Fibroblast of lung (primary cell): ENCODE results near the gene ETHE1. TPM values are rescaled to one million over a fixed set of nuclear protein-coding genes. Genes with fewer than 3 reads are reported as not detected.

ENCODE experiments used
- DNase-seq, 2 donors: peaks; one replicate each; pipeline versions ENCODE4 v3.0.0 to v3.0.0-alpha.2; 2010; ENCODE audit warnings: low read depth in 2 of 2
- H2AFZ ChIP-seq: 2 replicates; pipeline ENCODE4 v1.5.1; 2012; ENCODE audit warnings: low read length, control low read depth, inconsistent platforms
- H3K27ac ChIP-seq: 2 replicates; pipeline ENCODE4 v1.5.1; 2011; ENCODE audit warnings: low read length, control low read depth; ENCODE audit not compliant: insufficient read depth
- H3K27me3 ChIP-seq: 2 replicates; pipeline ENCODE4 v1.5.1; 2011; ENCODE audit warnings: mild to moderate bottlenecking, low read length; ENCODE audit not compliant: control insufficient read depth, insufficient read depth
- H3K36me3 ChIP-seq: 2 replicates; pipeline ENCODE4 v1.5.1; 2011; ENCODE audit warnings: low read length; ENCODE audit not compliant: control insufficient read depth, insufficient read depth
- H3K4me1 ChIP-seq: 2 replicates; pipeline ENCODE4 v1.5.1; 2011; ENCODE audit warnings: low read length; ENCODE audit not compliant: control insufficient read depth, insufficient read depth; ENCODE audit errors: extremely low read depth
- H3K4me2 ChIP-seq: 2 replicates; pipeline ENCODE4 v1.5.1; 2011; ENCODE audit warnings: low read length, control low read depth; ENCODE audit not compliant: insufficient read depth; ENCODE audit errors: extremely low read depth
- H3K4me3 ChIP-seq, 4 experiments: fragments of 200-600 bp in 1 of 4; sonication (generic) in 1 of 4; replicated peaks in 1 of 4; 2 replicates each; pipeline ENCODE4 v1.5.1; 2011 to 2016; ENCODE audit warnings: low read length in 4 of 4, low read depth in 3 of 4, mild to moderate bottlenecking in 3 of 4, control low read depth in 2 of 4, inconsistent platforms in 1 of 4, mixed read lengths in 1 of 4; ENCODE audit not compliant: insufficient read depth in 1 of 4; ENCODE audit errors: control extremely low read depth in 1 of 4
- H3K79me2 ChIP-seq: 2 replicates; pipeline ENCODE4 v1.5.1; 2012; ENCODE audit warnings: mild to moderate bottlenecking, low read length, inconsistent platforms; ENCODE audit not compliant: control insufficient read depth, insufficient read depth
- H3K9ac ChIP-seq: 2 replicates; pipeline ENCODE4 v1.5.1; 2011; ENCODE audit warnings: mild to moderate bottlenecking, low read length, control low read depth; ENCODE audit not compliant: insufficient read depth
- H3K9me3 ChIP-seq: 2 replicates; pipeline ENCODE4 v1.5.1; 2012; ENCODE audit warnings: low read depth, low read length; ENCODE audit not compliant: control insufficient read depth, insufficient read depth
- H4K20me1 ChIP-seq: 2 replicates; pipeline ENCODE4 v1.5.1; 2011; ENCODE audit warnings: low read length; ENCODE audit not compliant: control insufficient read depth, insufficient read depth; ENCODE audit errors: extremely low read depth
- EZH2 ChIP-seq: IDR thresholded peaks from 2 replicates; pipeline ENCODE4 v1.5.1; 2012; ENCODE audit warnings: low read length, control low read depth, mild to moderate bottlenecking; ENCODE audit errors: missing control alignments
- polyA plus RNA-seq, 2 donors: library from polyadenylated mRNA; depleted of rRNA in 1 of 2; stranded (reverse) in 1 of 2; unstranded in 1 of 2; fragments of >200 nt; gene quantifications; 2 replicates each; pipeline ENCODE4 v1.2.1, GENCODE V29; 2011 to 2012; ENCODE audit warnings: missing spikeins in 1 of 2
- total RNA-seq: library from RNA; depleted of rRNA; stranded (reverse); fragments of >200 nt; gene quantifications from 2 replicates; pipeline ENCODE4 v1.2.1, GENCODE V29; 2014
- TF ChIP-seq, protein P1 (sequence below), 2 donors: IDR thresholded peaks in 1 of 2; conservative IDR thresholded peaks in 1 of 2; 1 replicate in 1 of 2; 2 replicates in 1 of 2; pipeline ENCODE4 v1.5.1; 2011 to 2012; ENCODE audit warnings: low read length in 2 of 2, control low read depth in 1 of 2, inconsistent platforms in 1 of 2, low read depth in 1 of 2, mild to moderate bottlenecking in 1 of 2

The ETHE1 gene
- total and polyA plus RNA-seq, 2 donors (not counting 1 experiment from before 2014, with no cell fraction given): 65.2 to 112 TPM

- TF ChIP-seq, protein P1, sequence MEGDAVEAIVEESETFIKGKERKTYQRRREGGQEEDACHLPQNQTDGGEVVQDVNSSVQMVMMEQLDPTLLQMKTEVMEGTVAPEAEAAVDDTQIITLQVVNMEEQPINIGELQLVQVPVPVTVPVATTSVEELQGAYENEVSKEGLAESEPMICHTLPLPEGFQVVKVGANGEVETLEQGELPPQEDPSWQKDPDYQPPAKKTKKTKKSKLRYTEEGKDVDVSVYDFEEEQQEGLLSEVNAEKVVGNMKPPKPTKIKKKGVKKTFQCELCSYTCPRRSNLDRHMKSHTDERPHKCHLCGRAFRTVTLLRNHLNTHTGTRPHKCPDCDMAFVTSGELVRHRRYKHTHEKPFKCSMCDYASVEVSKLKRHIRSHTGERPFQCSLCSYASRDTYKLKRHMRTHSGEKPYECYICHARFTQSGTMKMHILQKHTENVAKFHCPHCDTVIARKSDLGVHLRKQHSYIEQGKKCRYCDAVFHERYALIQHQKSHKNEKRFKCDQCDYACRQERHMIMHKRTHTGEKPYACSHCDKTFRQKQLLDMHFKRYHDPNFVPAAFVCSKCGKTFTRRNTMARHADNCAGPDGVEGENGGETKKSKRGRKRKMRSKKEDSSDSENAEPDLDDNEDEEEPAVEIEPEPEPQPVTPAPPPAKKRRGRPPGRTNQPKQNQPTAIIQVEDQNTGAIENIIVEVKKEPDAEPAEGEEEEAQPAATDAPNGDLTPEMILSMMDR (conservative IDR thresholded peaks at IDR 0.05 in 1 of 2, IDR thresholded peaks at IDR 0.05 in 1 of 2; ENCODE audit: low read depth in 1 of 2, low read length in 2 of 2): no peak
- TF ChIP-seq EZH2: no peak
- no peaks in the 10 kb centered on the region for H4K20me1 ChIP-seq
- no peaks in the 10 kb centered on the region for H3K4me1 ChIP-seq
- H3K9ac ChIP-seq: no peak overlapping the region
- H3K4me2 ChIP-seq: no peak overlapping the region
- H3K27ac ChIP-seq: no peak overlapping the region
- peaks cover 6% of the 10 kb centered on the region for H3K79me2 ChIP-seq
- no peak for DNase-seq
- H3K4me3 ChIP-seq: no peak overlapping the region
- H3K36me3 ChIP-seq: no peaks in the 10 kb centered on the region
- no peaks in the 10 kb centered on the region for H3K9me3 ChIP-seq
- H2AFZ ChIP-seq: no peak overlapping the region
- H3K27me3 ChIP-seq: no peaks in the 10 kb centered on the region
Observed at GRCh38 chr19:43570174-43570791, 43.3 kb upstream of the ETHE1 start.

DNA sequence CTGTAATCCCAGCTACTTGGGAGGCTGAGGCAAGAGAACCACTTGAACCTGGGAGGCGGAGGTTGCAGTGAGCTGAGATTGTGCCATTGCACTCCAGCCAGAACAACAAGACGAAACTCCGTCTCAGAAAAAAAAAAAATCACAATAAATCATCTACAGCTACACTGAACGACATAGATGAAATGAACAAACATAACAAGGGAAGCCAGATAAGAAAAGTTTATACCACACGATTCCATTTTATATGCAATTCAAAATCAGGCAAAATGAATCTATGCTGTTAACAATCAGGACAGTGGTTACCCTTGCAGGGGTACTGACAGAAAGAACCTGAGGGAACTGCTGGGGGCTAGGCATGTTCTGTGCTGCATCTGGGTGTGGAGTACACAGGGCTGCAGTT, 42.7 kb upstream of the ETHE1 start:
- Histone ChIP-seq H3K27me3 (no peaks in the 10 kb centered on the region), H3K79me2 (peaks cover 3% of the 10 kb centered on the region), H3K4me3 (no peak overlapping the region), H3K4me2 (no peak overlapping the region), H4K20me1 (no peaks in the 10 kb centered on the region), H3K9ac (no peak overlapping the region), H3K36me3 (no peaks in the 10 kb centered on the region), H2AFZ (no peak overlapping the region), H3K4me1 (no peaks in the 10 kb centered on the region), H3K27ac (no peak overlapping the region), H3K9me3 (no peaks in the 10 kb centered on the region)
- TF ChIP-seq, protein P1 (conservative IDR thresholded peaks at IDR 0.05 in 1 of 2, IDR thresholded peaks at IDR 0.05 in 1 of 2; ENCODE audit: low read depth in 1 of 2, low read length in 2 of 2): no peak
- TF ChIP-seq EZH2: no peak
- DNase-seq: no peak

- no peak overlapping the region for H3K4me2 ChIP-seq
- H3K4me3 ChIP-seq: no peak overlapping the region
- peaks cover 6% of the 10 kb centered on the region for H3K36me3 ChIP-seq
- no peaks in the 10 kb centered on the region for H3K9me3 ChIP-seq
- H3K27ac ChIP-seq: no peak overlapping the region
- TF ChIP-seq EZH2: no peak
- TF ChIP-seq, protein P1 (conservative IDR thresholded peaks at IDR 0.05 in 1 of 2, IDR thresholded peaks at IDR 0.05 in 1 of 2; ENCODE audit: low read depth in 1 of 2, low read length in 2 of 2): no peak
- peaks cover 4% of the 10 kb centered on the region for H3K4me1 ChIP-seq
- DNase-seq: no peak
- H3K79me2 ChIP-seq: no peaks in the 10 kb centered on the region
- H3K27me3 ChIP-seq: no peaks in the 10 kb centered on the region
- H3K9ac ChIP-seq: no peak overlapping the region
- H2AFZ ChIP-seq: no peak overlapping the region
- H4K20me1 ChIP-seq: no peaks in the 10 kb centered on the region
Observed at GRCh38 chr19:43564800-43565199, 37.8 kb upstream of the ETHE1 start.
